Measurements from ENCODE around the gene FUOM.

- TF ChIP-seq CREM (IDR thresholded peaks at IDR 0.05; ENCODE audit: low read depth): no peak
- no peak for TF ChIP-seq CTCF (IDR thresholded peaks at IDR 0.05 in 2 of 3, conservative IDR thresholded peaks at IDR 0.05 in 1 of 3; ENCODE audit: control insufficient read depth in 2 of 3, extremely low read depth in 1 of 3, insufficient read depth in 1 of 3, low read depth in 3 of 3, low read length in 3 of 3)
- TF ChIP-seq EP300 (IDR thresholded peaks at IDR 0.05; ENCODE audit: borderline replicate concordance in 1 of 2, control insufficient read depth in 1 of 2, low read depth in 2 of 2, low read length in 2 of 2): no peak
- no peak for TF ChIP-seq RAD51 (IDR thresholded peaks at IDR 0.05)
- TF ChIP-seq KDM1A (IDR thresholded peaks at IDR 0.05; ENCODE audit: borderline replicate concordance): no peak
- TF ChIP-seq POLR2A (IDR thresholded peaks at IDR 0.05; ENCODE audit: low read depth, low read length): no peak
- TF ChIP-seq CREB1 (IDR thresholded peaks at IDR 0.05; ENCODE audit: low read depth): no peak
- TF ChIP-seq PAX5 (IDR thresholded peaks at IDR 0.05; ENCODE audit: borderline replicate concordance, low read depth, low read length): no peak
- no peak for TF ChIP-seq ZNF592 (IDR thresholded peaks at IDR 0.05)
These were observed 20.5 kb downstream of the FUOM start for GRCh38 chr10:133337370-133337725.
